Fibroblast of the aortic adventitia (primary cell): ENCODE data around the gene CSNK1D. TPM values are rescaled to one million over a fixed set of nuclear protein-coding genes. Genes with fewer than 3 reads are reported as not detected.

Experiments used
- DNase-seq: peaks from one replicate; pipeline ENCODE4 v3.0.0-alpha.2; 2010; ENCODE audit warnings: low read depth
- H3K4me3 ChIP-seq: 2 replicates; pipeline ENCODE4 v1.5.1; 2011; ENCODE audit warnings: low read depth, mild to moderate bottlenecking, control low read depth, low read length, moderate library complexity
- total RNA-seq: library from RNA; depleted of rRNA; stranded (reverse); fragments of >200 nt; gene quantifications from 2 replicates; pipeline ENCODE4 v1.2.3, GENCODE V29; 2012; ENCODE audit warnings: low replicate concordance
- TF ChIP-seq, protein P1 (sequence below): IDR thresholded peaks from 2 replicates; pipeline ENCODE4 v1.5.1; 2011; ENCODE audit warnings: mild to moderate bottlenecking, low read length, control low read depth, inconsistent platforms; ENCODE audit not compliant: insufficient read depth

CSNK1D gene
- total RNA-seq, 1 donor, result 52.7 TPM

GRCh38 chr17:82319619-82320062 lies 46.1 kb upstream of the CSNK1D start:
- TF ChIP-seq, protein P1, sequence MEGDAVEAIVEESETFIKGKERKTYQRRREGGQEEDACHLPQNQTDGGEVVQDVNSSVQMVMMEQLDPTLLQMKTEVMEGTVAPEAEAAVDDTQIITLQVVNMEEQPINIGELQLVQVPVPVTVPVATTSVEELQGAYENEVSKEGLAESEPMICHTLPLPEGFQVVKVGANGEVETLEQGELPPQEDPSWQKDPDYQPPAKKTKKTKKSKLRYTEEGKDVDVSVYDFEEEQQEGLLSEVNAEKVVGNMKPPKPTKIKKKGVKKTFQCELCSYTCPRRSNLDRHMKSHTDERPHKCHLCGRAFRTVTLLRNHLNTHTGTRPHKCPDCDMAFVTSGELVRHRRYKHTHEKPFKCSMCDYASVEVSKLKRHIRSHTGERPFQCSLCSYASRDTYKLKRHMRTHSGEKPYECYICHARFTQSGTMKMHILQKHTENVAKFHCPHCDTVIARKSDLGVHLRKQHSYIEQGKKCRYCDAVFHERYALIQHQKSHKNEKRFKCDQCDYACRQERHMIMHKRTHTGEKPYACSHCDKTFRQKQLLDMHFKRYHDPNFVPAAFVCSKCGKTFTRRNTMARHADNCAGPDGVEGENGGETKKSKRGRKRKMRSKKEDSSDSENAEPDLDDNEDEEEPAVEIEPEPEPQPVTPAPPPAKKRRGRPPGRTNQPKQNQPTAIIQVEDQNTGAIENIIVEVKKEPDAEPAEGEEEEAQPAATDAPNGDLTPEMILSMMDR, result no peak
- no peak for DNase-seq
- no peak overlapping the region for H3K4me3 ChIP-seq

GRCh38 chr17:82318772-82319606 lies 45.5 kb upstream of the CSNK1D start:
- DNase-seq, result no peak
- TF ChIP-seq, protein P1, result no peak
- H3K4me3 ChIP-seq, result no peak overlapping the region

GRCh38 chr17:82318169-82318498 lies 44.6 kb upstream of the CSNK1D start:
- DNase-seq, result no peak
- H3K4me3 ChIP-seq, result no peak overlapping the region
- TF ChIP-seq, protein P1, result no peak

GRCh38 chr17:82317394-82318168 lies 44.1 kb upstream of the CSNK1D start, which contains the start of gene CD7:
TSS of gene CD7 (minus strand) at chr17:82317608. CDS start at chr17:82317495, 113 bp downstream.
- no peak for DNase-seq
- H3K4me3 ChIP-seq, result no peak within 1 kb of the TSS
- TF ChIP-seq, protein P1, result no peak

GRCh38 chr17:82316651-82317393 lies 43.3 kb upstream of the CSNK1D start:
- DNase-seq, result no peak
- TF ChIP-seq, protein P1, result no peak
- no peak overlapping the region for H3K4me3 ChIP-seq

GRCh38 chr17:82315703-82316358 lies 42.3 kb upstream of the CSNK1D start:
- H3K4me3 ChIP-seq, result no peak overlapping the region
- TF ChIP-seq, protein P1, result no peak
- no peak for DNase-seq
